CD14-positive monocyte (primary cell): Measurements from ENCODE around the gene ATL3. TPM values are rescaled to one million over a fixed set of nuclear protein-coding genes. Genes with fewer than 3 reads are reported as not detected.
"Not testable (repeated sequence)": the region's sequence is repeated elsewhere in the genome, so short reads cannot be mapped to it uniquely, and the experiment has no call there.

Source experiments
- DNase-seq, 3 donors: peaks; one replicate each; pipeline ENCODE4 v3.0.0-alpha.2; 2011 to 2022
- H2AFZ ChIP-seq: 2 replicates; pipeline ENCODE4 v1.6.0; 2012; ENCODE audit warnings: mild to moderate bottlenecking, low read depth, low read length, inconsistent platforms; ENCODE audit not compliant: insufficient read depth, poor library complexity, severe bottlenecking
- H3K27ac ChIP-seq, 2 donors: 1 replicate in 1 of 2; 2 replicates in 1 of 2; pipeline ENCODE4 v1.5.1; 2012 to 2013; ENCODE audit warnings: low read length in 2 of 2, control low read depth in 1 of 2, inconsistent platforms in 1 of 2, low read depth in 1 of 2, mild to moderate bottlenecking in 1 of 2
- H3K27me3 ChIP-seq, 2 donors: one replicate each; pipeline versions ENCODE4 v1.6.0 to v1.6.1; 2011 to 2013; ENCODE audit warnings: low read length in 2 of 2; ENCODE audit not compliant: control insufficient read depth in 2 of 2, insufficient read depth in 2 of 2
- H3K36me3 ChIP-seq, 2 donors: replicated peaks in 1 of 2; 1 replicate in 1 of 2; 2 replicates in 1 of 2; pipeline versions ENCODE4 v1.5.1 to v1.6.1; 2012 to 2013; ENCODE audit warnings: low read length in 2 of 2, control low read depth in 1 of 2, inconsistent platforms in 1 of 2, mild to moderate bottlenecking in 1 of 2; ENCODE audit not compliant: insufficient read depth in 2 of 2, control insufficient read depth in 1 of 2
- H3K4me1 ChIP-seq, 2 donors: 1 replicate in 1 of 2; 2 replicates in 1 of 2; pipeline versions ENCODE4 v1.5.1 to v1.6.1; 2012 to 2013; ENCODE audit warnings: low read length in 2 of 2, control low read depth in 1 of 2, inconsistent platforms in 1 of 2, mild to moderate bottlenecking in 1 of 2, moderate library complexity in 1 of 2; ENCODE audit not compliant: insufficient read depth in 2 of 2, control insufficient read depth in 1 of 2
- H3K4me2 ChIP-seq: replicated peaks from 2 replicates; pipeline ENCODE3; 2012; ENCODE audit warnings: low read length, moderate library complexity, mild to moderate bottlenecking; ENCODE audit not compliant: poor library complexity, severe bottlenecking; ENCODE audit errors: extremely low read depth
- H3K4me3 ChIP-seq, 3 experiments: fragments of 200-600 bp in 1 of 3; sonication (generic) in 1 of 3; replicated peaks in 1 of 3; 1 replicate in 2 of 3; 2 replicates in 1 of 3; pipeline ENCODE4 v1.5.1; 2011 to 2013; ENCODE audit warnings: low read length in 3 of 3, mild to moderate bottlenecking in 3 of 3, control low read depth in 2 of 3, low read depth in 2 of 3, inconsistent platforms in 1 of 3, moderate library complexity in 1 of 3
- H3K79me2 ChIP-seq: 2 replicates; pipeline ENCODE4 v1.6.0; 2012; ENCODE audit warnings: mild to moderate bottlenecking, control low read depth, inconsistent platforms, low read length, moderate library complexity; ENCODE audit not compliant: insufficient read depth
- H3K9ac ChIP-seq: 2 replicates; pipeline ENCODE4 v1.6.0; 2017; ENCODE audit warnings: low read length, mild to moderate bottlenecking; ENCODE audit not compliant: insufficient read depth, poor library complexity, severe bottlenecking
- H3K9me3 ChIP-seq, 2 donors: replicated peaks in 1 of 2; 1 replicate in 1 of 2; 2 replicates in 1 of 2; pipeline versions ENCODE4 v1.5.1 to v1.6.1; 2012 to 2013; ENCODE audit warnings: low read length in 2 of 2, control low read depth in 1 of 2; ENCODE audit not compliant: control insufficient read depth in 1 of 2, insufficient read depth in 1 of 2
- H4K20me1 ChIP-seq: 2 replicates; pipeline ENCODE4 v1.6.0; 2012; ENCODE audit warnings: mild to moderate bottlenecking, low read length, control low read depth, moderate library complexity; ENCODE audit not compliant: insufficient read depth
- H3K27ac Mint-ChIP-seq, 7 donors: one replicate each; pipeline ENCODE4 v1.8.0; 2020; ENCODE audit warnings: mild to moderate bottlenecking in 7 of 7, mixed read lengths in 7 of 7, moderate library complexity in 6 of 7, inconsistent platforms in 2 of 7
- H3K27me3 Mint-ChIP-seq, 3 donors: one replicate each; pipeline ENCODE4 v1.8.0; 2021 to 2022; ENCODE audit warnings: low read depth in 3 of 3, mild to moderate bottlenecking in 3 of 3, mixed read lengths in 3 of 3, moderate library complexity in 3 of 3, inconsistent platforms in 1 of 3
- H3K36me3 Mint-ChIP-seq, 2 donors: one replicate each; pipeline ENCODE4 v1.8.0; 2020; ENCODE audit warnings: mixed read lengths in 2 of 2, inconsistent platforms in 1 of 2, mild to moderate bottlenecking in 1 of 2
- H3K4me1 Mint-ChIP-seq: one replicate; pipeline ENCODE4 v1.8.0; 2020; ENCODE audit warnings: mild to moderate bottlenecking, mixed read lengths
- H3K4me3 Mint-ChIP-seq, 2 donors: one replicate each; pipeline ENCODE4 v1.8.0; 2020; ENCODE audit warnings: mild to moderate bottlenecking in 2 of 2, mixed read lengths in 2 of 2, moderate library complexity in 1 of 2
- H3K9me3 Mint-ChIP-seq, 7 donors: one replicate each; pipeline ENCODE4 v1.8.0; 2020 to 2022; ENCODE audit warnings: mixed read lengths in 7 of 7, mild to moderate bottlenecking in 6 of 7, moderate library complexity in 6 of 7, inconsistent platforms in 2 of 7
- CTCF ChIP-seq: fragments of 200-600 bp; IDR thresholded peaks from one replicate; pipeline ENCODE4 v1.8.0; 2022; ENCODE audit warnings: antibody characterized with exemption, mild to moderate bottlenecking
- WGBS: methylation state at CpG from one replicate; pipeline ENCODE4 v1.1.5; 2013; ENCODE audit warnings: missing lambda C conversion rate; ENCODE audit not compliant: insufficient coverage; 5-methylcytosine and 5-hydroxymethylcytosine counted together
- intact Hi-C, 2 donors: fragments of 100-400 bp; cut with micrococcal nuclease; formaldehyde crosslinking; loops; one replicate each; pipeline versions ENCODE4 v1.15.0 to v1.15.1; 2023
- polyA plus RNA-seq, 3 donors: library from polyadenylated mRNA; depleted of rRNA in 1 of 3; unstranded in 2 of 3; stranded (reverse) in 1 of 3; fragments of 300-500 nt in 2 of 3; fragments of >200 nt in 1 of 3; fragmentation: Illumina TruSeq in 2 of 3; gene quantifications; 1 replicate in 2 of 3; 2 replicates in 1 of 3; pipeline ENCODE4 v1.2.3, GENCODE V29; 2012 to 2021

ATL3 gene
- polyA plus RNA-seq, 3 donors, result 10.6 to 25.5 (median 22.7) TPM

- Mint-ChIP-seq H3K27ac (no peak overlapping the region), H3K36me3 (peaks cover 8 to 14% of the 10 kb centered on the region in 2 donors), H3K9me3 (peaks cover 0 to 5% (median 0%) of the 10 kb centered on the region in 7 donors), H3K27me3 (peaks cover 18 to 19% (median 18%) of the 10 kb centered on the region in 3 donors), H3K4me1 (peaks cover 32% of the 10 kb centered on the region), H3K4me3 (no peak overlapping the region)
- no CpG with 5 or more reads among the region's 11 CpGs for WGBS
- H3K4me1 ChIP-seq, result peaks cover 15 to 33% of the 10 kb centered on the region in 2 donors
- H3K4me2 ChIP-seq, result no peak overlapping the region
- H3K4me3 ChIP-seq, result no peak overlapping the region
- no peak for DNase-seq
- no peaks in the 10 kb centered on the region for H3K79me2 ChIP-seq
- no peak overlapping the region for H3K27ac ChIP-seq
- intact Hi-C loops, result no loop called here
- no peaks in the 10 kb centered on the region for H3K36me3 ChIP-seq
- no peak for TF ChIP-seq CTCF
- no peaks in the 10 kb centered on the region for H4K20me1 ChIP-seq
- no peak overlapping the region for H2AFZ ChIP-seq
- H3K9me3 ChIP-seq, result no peaks in the 10 kb centered on the region
- H3K9ac ChIP-seq, result no peak overlapping the region
- peaks cover 0 to 15% of the 10 kb centered on the region in 2 donors for H3K27me3 ChIP-seq
Observed at GRCh38 chr11:63608353-63609345, 62.5 kb downstream of the ATL3 start.

GRCh38 chr11:63603180-63603518, 68.0 kb downstream of the ATL3 start:
- H3K4me2 ChIP-seq, result no peak overlapping the region
- H3K79me2 ChIP-seq, result no peaks in the 10 kb centered on the region
- H3K4me1 ChIP-seq, result no peaks in the 10 kb centered on the region
- H3K36me3 ChIP-seq, result no peaks in the 10 kb centered on the region
- no peak for DNase-seq
- WGBS, result 100% methylated on average over 2 of the region's 3 CpGs
- TF ChIP-seq CTCF, result no peak
- no peaks in the 10 kb centered on the region for H3K4me1 Mint-ChIP-seq
- no peak overlapping the region for H2AFZ ChIP-seq
- no peaks in the 10 kb centered on the region for H4K20me1 ChIP-seq
- H3K27me3 Mint-ChIP-seq, result peaks cover 2 to 6% (median 4%) of the 10 kb centered on the region in 3 donors
- no peaks in the 10 kb centered on the region for H3K27me3 ChIP-seq
- no peak overlapping the region for H3K4me3 Mint-ChIP-seq
- H3K9me3 Mint-ChIP-seq, result peaks cover 0 to 2% (median 0%) of the 10 kb centered on the region in 7 donors
- H3K27ac ChIP-seq, result no peak overlapping the region
- peak overlapping the region in 2 of 7 donors; percentile 8 to 65 for H3K27ac Mint-ChIP-seq
- peaks cover 0 to 9% of the 10 kb centered on the region in 2 donors for H3K36me3 Mint-ChIP-seq
- H3K9ac ChIP-seq, result no peak overlapping the region
- no peaks in the 10 kb centered on the region for H3K9me3 ChIP-seq
- intact Hi-C loops, result no loop called here
- no peak overlapping the region for H3K4me3 ChIP-seq

GRCh38 chr11:63602290-63603179, 68.6 kb downstream of the ATL3 start:
- H2AFZ ChIP-seq, H3K4me3 Mint-ChIP-seq, H3K4me2 ChIP-seq, H3K27ac ChIP-seq, H3K4me3 ChIP-seq, H3K9me3 Mint-ChIP-seq, H3K27me3 Mint-ChIP-seq, H3K4me1 Mint-ChIP-seq, intact Hi-C loops, H3K36me3 ChIP-seq, H3K27me3 ChIP-seq, H3K9me3 ChIP-seq, H3K9ac ChIP-seq, DNase-seq, H4K20me1 ChIP-seq, H3K4me1 ChIP-seq, H3K79me2 ChIP-seq: not testable (repeated sequence)
- peaks cover 0 to 12% of the 10 kb centered on the region in 2 donors for H3K36me3 Mint-ChIP-seq
- WGBS, result 90% methylated on average over 5 of the region's 11 CpGs
- peak overlapping the region in 1 of 7 donors; percentile 84 for H3K27ac Mint-ChIP-seq
